ENCODE data around the gene AGBL4. TPM values are rescaled to one million over a fixed set of nuclear protein-coding genes. Genes with fewer than 3 reads are reported as not detected.
"Not testable (repeated sequence)": the region's sequence is repeated elsewhere in the genome, so short reads cannot be mapped to it uniquely, and the experiment has no call there.

Gene AGBL4
- total RNA-seq, 1 experiment from 2014 or later = 0.35 TPM

- no peak for DNase-seq (ENCODE audit: low spot score)
Measured at GRCh38 chr1:48547561-48548220, 1476.1 kb downstream of the AGBL4 start.

DNA sequence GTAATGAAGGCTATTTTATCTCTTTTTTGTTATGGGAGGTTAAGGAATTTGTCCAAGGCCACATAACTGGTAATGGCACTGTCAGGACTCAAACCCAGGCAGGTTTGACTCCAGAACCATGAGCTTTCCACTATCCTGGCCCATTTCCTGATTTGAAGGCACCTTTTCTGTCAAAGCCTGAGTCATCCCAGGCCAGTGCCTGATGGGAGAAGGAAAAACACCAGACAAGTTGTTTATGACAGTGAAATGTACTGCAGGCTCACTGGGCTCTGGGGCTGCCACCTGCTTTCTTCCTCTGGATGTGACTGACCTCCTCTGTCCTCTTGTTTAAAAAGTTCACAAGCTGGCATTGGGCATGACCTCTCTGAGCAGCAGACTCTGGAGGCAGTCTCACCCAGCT is 1479.9 kb downstream of the AGBL4 start:
- DNase-seq (ENCODE audit: low spot score) = no peak

DNA sequence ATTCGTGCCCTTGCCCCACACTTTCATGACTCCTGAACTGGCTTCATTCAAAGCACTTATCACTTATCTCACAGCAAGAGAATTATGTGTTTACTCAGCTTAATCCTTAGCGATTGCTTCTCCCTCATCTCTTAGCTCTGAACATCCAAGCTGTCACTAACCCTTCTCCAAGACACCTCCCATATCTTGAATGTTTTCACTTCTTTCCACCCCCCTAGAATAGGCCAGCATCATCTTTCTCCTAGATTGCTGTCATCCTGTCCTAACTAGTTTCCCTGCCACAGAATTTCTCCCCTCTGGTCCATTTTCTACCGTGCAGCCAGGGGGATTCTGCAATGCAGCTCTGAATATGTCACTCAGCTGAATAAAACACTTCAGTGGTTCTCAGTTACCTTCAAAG is 1483.2 kb downstream of the AGBL4 start:
- no peak for DNase-seq (ENCODE audit: low spot score)

GRCh38 chr1:48536477-48536876 is 1487.3 kb downstream of the AGBL4 start:
- no peak for DNase-seq (ENCODE audit: low spot score)

DNA sequence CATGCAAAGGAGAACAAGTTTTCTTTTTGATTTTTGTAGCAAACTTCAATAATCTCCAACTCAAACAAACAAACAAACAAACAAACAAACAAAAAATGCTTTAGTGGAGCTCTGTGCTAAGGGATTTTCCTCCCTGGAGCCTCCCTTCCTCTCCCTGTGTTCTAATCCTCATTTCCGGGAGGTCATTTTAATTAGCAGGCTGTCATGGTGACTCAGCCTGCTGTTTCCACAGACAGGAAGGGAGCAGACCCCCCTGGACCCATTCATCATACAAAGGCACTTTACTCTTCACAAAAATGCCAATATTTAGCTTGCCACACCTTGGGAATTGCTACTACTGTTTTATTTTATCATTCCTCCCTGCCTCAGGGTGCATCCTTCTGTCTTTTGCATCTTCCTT is 1490.8 kb downstream of the AGBL4 start:
- DNase-seq (ENCODE audit: low spot score) = no peak

GRCh38 chr1:48530727-48531351 is 1492.9 kb downstream of the AGBL4 start:
- DNase-seq (ENCODE audit: low spot score) = no peak

GRCh38 chr1:48527051-48527450 is 1496.7 kb downstream of the AGBL4 start:
- DNase-seq (ENCODE audit: low spot score) = no peak

- peak; percentile 41 for DNase-seq (ENCODE audit: low spot score)
Measured at GRCh38 chr1:48526008-48526710, 1497.6 kb downstream of the AGBL4 start.

DNA sequence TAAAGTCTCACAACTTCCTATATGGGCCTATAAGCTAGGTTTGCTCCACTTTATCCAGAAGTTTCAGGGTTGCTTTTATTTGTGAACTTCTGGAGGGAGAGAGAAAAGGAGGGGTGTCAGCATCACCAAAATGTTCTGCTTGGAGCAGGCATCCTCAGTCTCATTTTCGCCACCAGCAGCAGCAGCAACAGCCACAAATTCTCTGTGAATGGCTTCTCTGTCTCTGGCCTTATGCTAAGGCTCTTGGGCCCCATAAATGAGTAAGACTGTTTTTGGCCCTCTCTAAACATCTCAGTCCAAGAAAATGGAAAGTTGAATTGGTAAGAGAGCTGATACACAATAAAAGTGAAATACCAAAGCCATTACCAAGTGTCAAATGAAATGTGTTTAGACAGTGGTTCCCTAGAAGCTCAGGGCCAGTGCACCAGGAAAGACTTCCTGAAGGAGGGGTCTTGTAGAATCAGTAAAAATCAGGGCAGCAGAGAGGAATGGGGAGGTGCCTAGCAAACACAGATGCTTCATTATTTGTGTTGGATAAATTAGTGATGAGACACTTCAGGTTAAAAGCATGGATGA is 1498.8 kb downstream of the AGBL4 start:
- no peak for DNase-seq (ENCODE audit: low spot score)

- no peak for DNase-seq (ENCODE audit: low spot score)
Measured at GRCh38 chr1:48523558-48523957, 1500.2 kb downstream of the AGBL4 start.

- not testable (repeated sequence) for DNase-seq (ENCODE audit: low spot score)
Measured at GRCh38 chr1:48519896-48520295, 1503.9 kb downstream of the AGBL4 start.

DNA sequence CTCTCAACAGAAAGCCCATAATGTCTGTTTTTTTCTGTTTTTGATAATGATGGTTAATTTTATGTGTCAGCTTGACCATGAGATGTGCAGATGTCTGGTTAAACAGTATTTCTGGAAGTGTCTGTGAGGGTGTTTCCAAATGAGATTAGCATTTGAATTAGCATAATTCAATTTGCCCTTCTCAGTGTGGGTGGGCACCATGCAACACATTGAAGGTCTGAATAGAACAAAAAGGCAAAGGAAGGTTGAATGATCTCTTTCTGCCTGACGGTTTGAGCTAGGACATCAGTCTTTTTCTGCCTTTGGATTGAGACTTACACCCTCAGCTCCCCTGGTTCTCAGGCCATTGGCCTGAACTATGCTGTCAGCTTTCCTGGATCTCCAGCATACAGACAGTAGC is 1516.9 kb downstream of the AGBL4 start:
- DNase-seq (ENCODE audit: low spot score) = no peak

DNA sequence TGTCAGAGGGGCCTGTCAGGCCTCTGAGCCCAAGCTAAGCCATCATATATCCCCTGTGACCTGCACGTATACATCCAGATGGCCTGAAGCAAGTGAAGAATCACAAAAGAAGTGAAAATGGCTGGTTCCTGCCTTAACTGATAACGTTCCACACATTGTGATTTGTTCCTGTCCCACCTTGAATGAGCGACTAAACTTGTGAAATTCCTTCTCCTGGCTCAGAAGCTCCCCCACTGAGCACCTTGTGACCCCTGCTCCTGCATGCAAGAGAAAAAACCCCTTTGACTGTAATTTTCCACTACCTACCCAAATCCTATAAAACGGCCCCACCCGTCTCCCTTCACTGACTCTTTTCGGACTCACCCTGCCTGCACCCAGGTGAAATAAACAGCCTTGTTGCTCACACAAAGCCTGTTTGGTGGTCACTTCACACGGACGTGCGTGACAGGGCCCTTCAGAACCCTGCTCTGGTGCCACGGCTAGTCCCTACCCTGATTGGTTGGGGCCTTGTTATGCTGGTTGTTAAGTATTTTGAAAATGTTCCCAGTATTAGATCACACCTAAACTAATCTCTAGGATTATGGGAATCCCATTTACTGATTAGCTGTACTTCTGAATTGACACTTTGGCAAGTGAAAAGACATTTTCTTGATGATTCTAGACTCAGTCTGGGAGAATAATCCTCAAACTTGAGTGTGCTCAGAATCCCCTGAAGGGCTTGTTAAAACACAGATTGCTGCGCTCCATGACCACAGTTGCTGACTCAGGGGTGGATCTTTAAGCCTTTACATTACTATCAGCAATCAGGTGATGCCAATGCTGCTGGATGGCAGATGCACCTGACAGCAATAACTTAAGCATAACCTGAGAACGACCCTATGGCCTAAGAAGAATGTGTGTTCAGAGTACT is 1523.0 kb downstream of the AGBL4 start:
- DNase-seq (ENCODE audit: low spot score) = no peak

- no peak for DNase-seq (ENCODE audit: low spot score)
Measured at GRCh38 chr1:48499211-48499735, 1524.5 kb downstream of the AGBL4 start.

DNA sequence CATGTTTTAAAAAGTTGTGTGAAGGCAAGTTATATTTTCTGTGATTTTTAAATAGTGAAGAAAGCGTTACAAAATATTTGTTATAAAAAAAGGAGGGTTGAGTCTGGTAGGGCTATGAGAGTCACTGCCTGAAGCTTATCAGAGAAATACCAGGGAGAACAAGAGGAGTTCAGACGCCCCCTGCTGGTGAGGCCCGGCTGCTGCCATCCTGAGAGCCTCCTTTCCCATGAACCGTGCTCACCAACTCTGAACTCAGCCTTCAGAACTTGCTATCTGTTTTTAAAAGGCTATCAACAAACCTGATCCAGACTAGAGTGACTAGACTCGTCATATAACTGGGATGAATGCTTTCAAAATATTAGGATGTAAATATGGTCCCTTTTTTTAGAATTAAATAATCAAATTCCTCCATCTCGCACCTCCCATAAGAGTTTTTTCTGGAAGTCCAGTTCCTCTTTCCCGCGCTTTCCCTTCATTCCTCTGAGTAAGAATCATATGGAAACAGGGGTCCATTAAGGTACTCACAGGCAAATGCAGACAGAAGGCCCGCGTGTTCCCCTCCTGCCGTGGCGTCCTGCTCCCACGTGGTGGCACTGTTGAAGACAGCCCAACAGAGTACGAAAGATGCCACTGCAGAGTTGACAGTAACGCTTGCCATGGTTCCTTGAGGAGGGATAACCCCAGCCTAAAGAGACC is 1525.5 kb downstream of the AGBL4 start:
- DNase-seq (ENCODE audit: low spot score) = peak; percentile 60

GRCh38 chr1:48495911-48496310 is 1527.8 kb downstream of the AGBL4 start:
- DNase-seq (ENCODE audit: low spot score) = no peak

DNA sequence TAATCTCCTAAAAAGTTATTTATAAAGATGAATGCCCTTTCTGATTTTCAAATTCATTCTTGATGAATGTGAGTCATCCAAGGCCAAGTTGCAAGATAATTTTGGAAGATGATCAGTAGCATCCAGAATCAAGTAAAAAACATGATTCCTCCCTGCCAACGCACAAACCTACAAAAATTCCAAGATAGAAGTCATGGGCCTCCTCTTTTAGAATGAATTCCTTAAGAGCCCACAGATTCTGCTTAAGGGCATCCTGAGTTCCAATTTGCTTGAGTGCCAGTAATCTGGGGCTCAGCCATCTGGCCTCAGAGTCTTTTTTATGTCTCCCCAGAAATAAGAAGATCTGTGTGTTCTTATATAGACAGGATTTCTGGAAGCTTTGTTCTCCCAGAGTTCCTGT is 1528.6 kb downstream of the AGBL4 start:
- DNase-seq (ENCODE audit: low spot score) = no peak

DNA sequence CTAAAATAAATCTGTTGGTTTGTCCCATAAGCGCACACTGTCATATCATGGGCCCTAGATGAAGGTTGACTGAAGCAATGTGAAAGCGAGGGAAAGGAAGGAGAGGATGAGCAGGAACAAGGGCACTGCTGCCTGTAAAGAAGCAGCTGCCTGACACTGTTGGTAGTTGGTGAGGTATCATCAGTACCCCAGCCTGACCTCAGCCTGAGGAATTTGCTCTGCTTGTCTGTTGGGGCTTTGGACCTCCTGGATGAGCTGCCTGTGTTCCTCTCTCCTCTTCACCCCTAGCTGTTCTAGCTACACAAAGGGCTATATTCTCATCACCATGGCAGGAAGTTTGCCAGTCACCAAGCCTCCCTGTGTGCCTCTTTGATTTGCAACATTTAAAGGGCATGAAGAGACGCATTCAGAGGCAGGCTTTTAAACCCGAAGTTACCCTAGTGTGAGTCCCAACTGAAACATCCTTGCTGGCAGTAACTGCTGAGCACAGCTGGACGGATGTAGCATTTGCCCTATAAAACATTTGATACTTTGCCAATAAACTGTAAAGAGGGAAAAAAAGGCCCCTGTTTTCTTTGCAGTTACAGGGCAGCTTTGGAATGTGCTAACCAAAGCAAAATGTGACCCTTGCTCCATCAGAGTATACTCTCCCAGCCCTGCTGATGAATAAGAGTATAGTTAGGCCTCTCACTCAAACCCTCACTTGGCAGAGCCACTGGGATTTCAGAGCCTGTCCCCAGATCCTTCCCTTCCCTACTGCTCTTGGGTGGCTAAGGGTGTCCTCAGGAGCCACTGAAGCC is 1529.6 kb downstream of the AGBL4 start:
- peak; percentile 89 for DNase-seq (ENCODE audit: low spot score)

DNA sequence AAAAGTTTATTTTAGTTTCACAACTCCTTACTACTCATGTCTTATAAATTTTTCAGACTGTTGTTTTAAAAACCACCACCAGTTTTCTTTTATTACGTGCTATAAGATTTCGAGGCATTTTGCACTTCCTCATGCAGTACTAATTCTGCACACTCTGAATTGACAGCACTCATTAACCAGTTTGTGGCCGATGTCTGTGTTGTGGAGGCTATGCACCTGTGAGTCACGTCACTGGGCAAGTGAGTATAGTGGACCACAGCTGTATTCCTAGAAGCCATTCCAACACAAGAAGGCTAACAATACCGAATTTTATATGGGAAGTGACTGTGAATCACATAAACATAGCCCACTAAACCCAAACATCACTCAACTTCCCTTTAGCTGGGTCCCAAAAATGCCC is 1530.7 kb downstream of the AGBL4 start:
- DNase-seq (ENCODE audit: low spot score) = no peak

- peak; percentile 29 for DNase-seq (ENCODE audit: low spot score)
Measured at GRCh38 chr1:48492392-48492791, 1531.4 kb downstream of the AGBL4 start.

Measured in H4 (cell line).